Muscle of leg (tissue), 11 donors: ENCODE results near the gene STK32C. TPM values are rescaled to one million over a fixed set of nuclear protein-coding genes. Genes with fewer than 3 reads are reported as not detected.

Experiments used
- DNase-seq: peaks from one replicate; pipeline ENCODE4 v3.0.0; 2013
- H3K27ac ChIP-seq: one replicate; pipeline ENCODE4 v1.5.1; 2013; ENCODE audit warnings: mild to moderate bottlenecking, low read length, control low read depth
- H3K27me3 ChIP-seq: one replicate; pipeline ENCODE4 v1.6.1; 2013; ENCODE audit warnings: low read length; ENCODE audit not compliant: control insufficient read depth, insufficient read depth
- H3K36me3 ChIP-seq: one replicate; pipeline ENCODE4 v1.6.1; 2013; ENCODE audit warnings: low read length; ENCODE audit not compliant: control insufficient read depth, insufficient read depth
- H3K4me1 ChIP-seq: one replicate; pipeline ENCODE4 v1.6.1; 2013; ENCODE audit warnings: low read length; ENCODE audit not compliant: control insufficient read depth, insufficient read depth
- H3K4me3 ChIP-seq: one replicate; pipeline ENCODE4 v1.5.1; 2013; ENCODE audit warnings: low read length, control low read depth
- H3K9me3 ChIP-seq: replicated peaks from 2 replicates; pipeline ENCODE4 v1.6.1; 2013; ENCODE audit warnings: low read depth, low read length; ENCODE audit not compliant: control insufficient read depth
- WGBS: methylation state at CpG from one replicate; pipeline ENCODE4 v1.1.5; 2013; ENCODE audit warnings: missing lambda C conversion rate; ENCODE audit not compliant: insufficient coverage; 5-methylcytosine and 5-hydroxymethylcytosine counted together
- polyA plus RNA-seq, 8 donors: library from polyadenylated mRNA; unstranded; fragments of 120-200 nt; gene quantifications; one replicate each; pipeline versions ENCODE4 v1.2.1 to v1.2.3, GENCODE V29; 2013; ENCODE audit warnings: inconsistent platforms in 1 of 8, low replicate concordance in 1 of 8; ENCODE audit not compliant: insufficient read length in 8 of 8, insufficient read depth in 1 of 8
- total RNA-seq: library from RNA; stranded (reverse); fragments of 120-200 nt; gene quantifications from one replicate; pipeline ENCODE4 v1.2.4, GENCODE V29; 2013

STK32C gene
- total and polyA plus RNA-seq, 9 donors, result 9.4 to 14.7 (median 12.0) TPM

DNA sequence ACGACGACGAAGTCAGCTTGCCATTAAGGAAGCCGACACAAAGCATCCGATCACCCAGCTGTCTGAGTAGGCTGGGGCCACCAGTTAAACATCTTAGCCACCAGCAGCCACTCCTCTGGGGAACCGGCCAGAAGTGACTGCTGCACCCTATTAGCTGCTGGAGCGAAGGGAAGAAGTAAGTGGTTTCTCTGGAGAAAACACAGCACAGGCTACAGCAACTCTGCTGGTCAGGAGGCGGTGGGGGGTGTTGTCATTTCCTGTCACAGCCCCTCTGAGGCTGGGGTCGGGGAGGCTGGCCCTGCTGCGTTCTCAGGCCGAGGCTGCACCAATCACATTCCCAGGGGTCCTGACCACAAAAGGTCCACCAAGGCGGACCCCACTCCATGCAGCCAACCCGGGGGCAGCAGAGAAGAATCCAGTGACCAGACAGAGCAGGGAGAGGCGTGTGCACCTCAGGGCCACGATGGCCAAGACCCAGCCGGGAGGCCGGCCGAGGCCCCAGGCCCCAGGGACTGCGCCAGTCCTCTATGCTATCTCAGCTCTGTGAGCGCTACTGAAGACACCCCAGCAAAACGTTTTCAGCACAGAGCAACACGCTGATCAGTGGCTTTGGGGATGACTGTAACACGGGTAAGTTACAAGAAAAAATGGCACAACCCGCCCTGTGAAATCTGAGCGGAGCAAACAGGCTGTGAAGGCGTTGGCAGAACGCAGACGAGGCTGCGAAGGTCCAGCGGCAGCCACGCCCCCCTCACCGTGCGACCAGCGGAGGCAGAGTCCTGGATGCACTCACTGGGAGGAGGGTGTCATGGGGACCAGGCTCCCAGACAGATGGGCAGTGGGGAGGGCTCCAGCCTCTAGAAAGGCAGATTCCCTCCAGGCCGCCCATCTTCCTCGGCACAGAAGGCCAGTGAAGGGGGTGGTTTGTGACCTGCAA is 24.8 kb downstream of the STK32C start:
- Histone ChIP-seq H3K36me3 (no peaks in the 10 kb centered on the region), H3K4me3 (no peak overlapping the region), H3K27me3 (peaks cover 3% of the 10 kb centered on the region), H3K9me3 (no peaks in the 10 kb centered on the region), H3K27ac (no peak overlapping the region), H3K4me1 (peaks cover 30% of the 10 kb centered on the region)
- peak; percentile 37 for DNase-seq
- 36% methylated on average over 29 of the region's 36 CpGs for WGBS

DNA sequence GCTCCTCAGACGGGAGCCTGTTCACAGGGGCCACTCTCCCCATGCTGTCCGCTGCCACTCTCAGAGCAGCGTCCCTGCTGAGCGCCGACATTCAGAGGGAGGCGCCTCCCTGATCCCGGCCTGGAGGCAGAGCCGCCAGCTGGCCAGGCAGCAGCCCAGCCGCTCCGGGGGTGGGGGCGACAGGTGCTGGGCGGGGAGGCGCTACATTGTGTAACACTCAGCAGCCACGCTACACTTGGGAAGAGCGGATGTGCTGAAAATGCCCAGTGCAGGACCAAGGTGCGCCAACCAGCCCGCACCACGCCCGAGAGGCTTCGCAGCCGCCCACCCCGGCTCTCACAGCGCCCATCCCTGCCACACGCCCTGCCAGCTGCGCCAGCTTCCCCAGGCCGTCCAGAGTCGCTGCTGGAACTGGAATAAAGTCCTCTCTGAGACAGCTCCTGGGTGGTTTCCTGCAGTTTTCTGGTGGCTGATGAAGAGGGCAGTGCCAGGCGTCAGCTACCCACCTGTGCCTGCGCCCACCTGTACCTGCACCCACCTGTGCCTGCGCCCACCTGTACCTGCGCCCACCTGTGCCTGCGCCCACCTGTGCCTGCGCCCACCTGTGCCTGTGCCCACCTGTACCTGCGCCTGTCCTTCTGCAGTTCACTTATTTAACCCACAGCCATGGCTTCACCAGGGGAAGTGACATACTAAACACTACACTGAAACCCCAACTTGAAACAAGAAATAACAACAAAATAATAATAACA is 25.7 kb downstream of the STK32C start:
- no peaks in the 10 kb centered on the region for H3K9me3 ChIP-seq
- 59% methylated on average over 32 of the region's 34 CpGs for WGBS
- peaks cover 34% of the 10 kb centered on the region for H3K4me1 ChIP-seq
- H3K36me3 ChIP-seq, result no peaks in the 10 kb centered on the region
- no peak overlapping the region for H3K4me3 ChIP-seq
- peak; percentile 62 for DNase-seq
- H3K27ac ChIP-seq, result no peak overlapping the region
- H3K27me3 ChIP-seq, result peaks cover 3% of the 10 kb centered on the region

DNA sequence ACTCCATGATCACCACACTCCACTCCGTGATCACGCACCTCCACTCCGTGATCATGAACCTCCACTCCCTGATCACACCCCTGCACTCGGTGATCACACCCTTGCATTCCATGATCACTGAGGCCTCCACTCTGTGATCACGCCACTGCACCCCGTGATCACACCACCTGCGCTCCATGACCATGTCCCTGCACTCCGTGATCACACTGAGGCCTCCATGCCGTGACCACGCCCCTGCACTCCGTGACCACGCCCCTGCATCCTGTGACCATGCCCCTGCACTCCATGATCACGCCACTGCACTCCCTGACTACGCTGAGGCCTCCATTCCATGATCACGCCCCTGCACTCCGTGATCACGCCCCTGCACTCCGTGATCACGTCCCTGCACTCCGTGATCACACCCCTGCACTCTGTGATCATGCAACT is 27.1 kb downstream of the STK32C start:
- Histone ChIP-seq H3K27me3 (peaks cover 3% of the 10 kb centered on the region), H3K4me3 (no peak overlapping the region), H3K4me1 (peaks cover 38% of the 10 kb centered on the region), H3K27ac (no peak overlapping the region), H3K36me3 (no peaks in the 10 kb centered on the region), H3K9me3 (no peaks in the 10 kb centered on the region)
- 95% methylated on average over 20 of the region's 20 CpGs for WGBS
- DNase-seq, result no peak

GRCh38 chr10:132279873-132280645 is 27.7 kb downstream of the STK32C start:
- H3K4me3 ChIP-seq, result no peak overlapping the region
- DNase-seq, result no peak
- no peaks in the 10 kb centered on the region for H3K9me3 ChIP-seq
- 91% methylated on average over 43 of the region's 43 CpGs for WGBS
- no peaks in the 10 kb centered on the region for H3K36me3 ChIP-seq
- H3K4me1 ChIP-seq, result peaks cover 38% of the 10 kb centered on the region
- no peak overlapping the region for H3K27ac ChIP-seq
- peaks cover 3% of the 10 kb centered on the region for H3K27me3 ChIP-seq

DNA sequence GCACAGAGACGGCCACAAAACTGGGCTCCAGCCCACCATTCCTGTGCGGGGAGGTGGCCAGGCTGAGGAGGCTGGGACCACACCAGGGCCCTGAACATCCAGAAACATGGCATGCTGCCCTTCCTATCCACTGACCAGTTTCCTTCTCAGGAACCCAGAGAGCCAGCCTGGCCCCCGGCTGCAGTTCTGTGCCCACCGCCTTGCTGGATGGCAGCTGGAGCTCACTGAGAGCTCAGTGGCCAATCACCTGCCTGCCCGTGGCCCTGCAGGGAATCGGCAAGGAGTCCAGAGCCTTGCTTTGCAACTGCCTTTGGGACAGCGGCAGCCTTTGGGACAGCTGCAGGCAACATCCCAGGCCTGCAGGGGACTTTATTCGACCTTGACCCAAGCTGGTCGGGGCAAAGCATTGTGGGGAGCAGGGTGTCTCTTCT is 30.4 kb downstream of the STK32C start:
- Histone ChIP-seq H3K9me3 (no peaks in the 10 kb centered on the region), H3K36me3 (no peaks in the 10 kb centered on the region), H3K4me1 (peaks cover 29% of the 10 kb centered on the region), H3K4me3 (no peak overlapping the region), H3K27ac (no peak overlapping the region), H3K27me3 (no peaks in the 10 kb centered on the region)
- DNase-seq, result no peak
- 67% methylated on average over 8 of the region's 9 CpGs for WGBS

DNA sequence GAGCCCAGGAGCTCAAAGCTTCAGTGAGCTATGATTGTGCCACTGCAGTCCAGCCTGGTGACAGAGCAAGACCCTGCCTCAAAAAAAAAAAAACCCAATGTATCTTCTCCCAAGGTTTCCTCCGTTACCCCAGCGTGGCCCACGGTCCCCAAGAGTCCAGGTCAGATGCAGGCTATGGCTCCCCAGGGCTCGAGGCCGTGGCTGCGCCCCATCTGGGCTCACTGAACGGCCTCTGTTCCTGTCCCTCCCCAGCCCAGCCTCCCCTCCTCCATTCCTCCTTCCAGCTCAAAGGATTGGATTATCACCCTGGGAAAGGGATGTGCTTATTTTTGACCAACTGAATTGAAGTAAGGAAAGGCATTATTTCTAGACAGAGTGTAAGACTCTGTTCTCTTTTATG is 31.0 kb downstream of the STK32C start:
- no peak overlapping the region for H3K4me3 ChIP-seq
- DNase-seq, result no peak
- no peak overlapping the region for H3K27ac ChIP-seq
- H3K36me3 ChIP-seq, result no peaks in the 10 kb centered on the region
- no peaks in the 10 kb centered on the region for H3K9me3 ChIP-seq
- no peaks in the 10 kb centered on the region for H3K27me3 ChIP-seq
- 65% methylated on average over 7 of the region's 7 CpGs for WGBS
- H3K4me1 ChIP-seq, result peaks cover 28% of the 10 kb centered on the region

GRCh38 chr10:132276179-132276675 is 31.5 kb downstream of the STK32C start:
- no peak overlapping the region for H3K4me3 ChIP-seq
- H3K36me3 ChIP-seq, result no peaks in the 10 kb centered on the region
- no peak overlapping the region for H3K27ac ChIP-seq
- 79% methylated on average over 7 of the region's 13 CpGs for WGBS
- H3K27me3 ChIP-seq, result no peaks in the 10 kb centered on the region
- H3K9me3 ChIP-seq, result no peaks in the 10 kb centered on the region
- H3K4me1 ChIP-seq, result peaks cover 25% of the 10 kb centered on the region
- DNase-seq, result no peak

DNA sequence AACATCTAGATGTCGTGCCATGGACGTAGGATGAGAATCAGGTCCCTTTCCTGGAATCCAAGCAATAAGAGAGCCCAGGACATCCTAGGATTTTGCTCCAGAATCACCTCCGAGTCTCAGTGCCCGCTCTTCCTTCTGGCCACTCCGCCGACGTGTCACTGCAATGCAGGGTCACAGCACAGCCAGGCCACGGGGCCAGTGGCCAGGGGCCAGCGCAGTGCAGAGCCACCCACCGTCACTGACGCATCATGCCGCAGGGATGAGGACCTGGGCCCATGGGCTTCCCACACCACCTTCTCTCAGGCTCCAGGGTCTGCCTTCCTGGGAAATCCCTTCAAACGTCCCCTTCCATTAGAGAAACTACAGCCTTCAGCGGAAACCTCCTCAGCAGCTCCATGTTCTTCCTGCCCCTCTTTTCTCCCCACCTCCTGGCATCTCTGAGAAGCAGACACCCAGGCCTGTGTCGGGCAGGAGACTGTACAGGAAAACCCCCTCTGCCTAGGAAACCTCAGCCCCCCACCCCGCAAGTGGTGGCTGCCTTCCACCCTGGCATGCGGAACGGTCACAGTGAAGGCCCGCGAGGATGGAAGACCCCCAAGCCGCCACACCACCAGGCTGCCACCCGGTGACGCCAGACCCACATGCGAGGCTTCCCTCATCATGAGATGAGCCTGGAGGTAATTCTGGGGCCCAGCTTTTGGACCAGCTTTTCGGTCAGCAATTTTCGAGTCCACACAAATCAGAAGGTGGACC is 32.1 kb downstream of the STK32C start:
- Histone ChIP-seq H3K27ac (no peak overlapping the region), H3K4me1 (peaks cover 25% of the 10 kb centered on the region), H3K36me3 (no peaks in the 10 kb centered on the region), H3K9me3 (no peaks in the 10 kb centered on the region), H3K27me3 (no peaks in the 10 kb centered on the region), H3K4me3 (no peak overlapping the region)
- DNase-seq, result no peak
- 85% methylated on average over 26 of the region's 26 CpGs for WGBS

- no peak overlapping the region for H3K4me3 ChIP-seq
- WGBS, result 79% methylated on average over 8 of the region's 9 CpGs
- DNase-seq, result no peak
- no peaks in the 10 kb centered on the region for H3K36me3 ChIP-seq
- peaks cover 25% of the 10 kb centered on the region for H3K4me1 ChIP-seq
- no peak overlapping the region for H3K27ac ChIP-seq
- no peaks in the 10 kb centered on the region for H3K9me3 ChIP-seq
- H3K27me3 ChIP-seq, result no peaks in the 10 kb centered on the region
These were observed 32.8 kb downstream of the STK32C start for GRCh38 chr10:132274986-132275385.
